PFSK-1 (cell line): Measurements from ENCODE around the gene KCNK17.

Experiments
- FOXP2 ChIP-seq: optimal IDR thresholded peaks from 2 replicates; pipeline ENCODE3; 2011; ENCODE audit warnings: borderline replicate concordance, control low read depth, inconsistent platforms; ENCODE audit not compliant: insufficient read depth; ENCODE audit errors: extremely low read length, extremely low read depth
- POLR2AphosphoS5 ChIP-seq: IDR thresholded peaks from 2 replicates; pipeline ENCODE4 v1.6.1; 2012; ENCODE audit warnings: low read depth, mild to moderate bottlenecking, control low read depth, low read length, moderate library complexity
- SIN3A ChIP-seq: IDR thresholded peaks from 2 replicates; pipeline ENCODE4 v1.6.1; 2012; ENCODE audit warnings: mild to moderate bottlenecking, low read length, moderate library complexity, borderline replicate concordance; ENCODE audit not compliant: insufficient read depth
- TAF1 ChIP-seq: IDR thresholded peaks from 2 replicates; pipeline ENCODE4 v1.6.1; 2012; ENCODE audit warnings: low read length, control low read depth, borderline replicate concordance; ENCODE audit not compliant: insufficient read depth

- TF ChIP-seq TAF1: no peak
- no peak for TF ChIP-seq POLR2AphosphoS5
- TF ChIP-seq FOXP2: no peak
- no peak for TF ChIP-seq SIN3A
Measured at GRCh38 chr6:39300739-39301138, 13.5 kb downstream of the KCNK17 start.
